ENCODE measurements around the gene CARM1.
A peak's percentile ranks its signal among the peaks of the same experiment; 100 is the strongest.
"Not testable (repeated sequence)": the region's sequence is repeated elsewhere in the genome, so short reads cannot be mapped to it uniquely, and the experiment has no call there.

CARM1 gene

DNA sequence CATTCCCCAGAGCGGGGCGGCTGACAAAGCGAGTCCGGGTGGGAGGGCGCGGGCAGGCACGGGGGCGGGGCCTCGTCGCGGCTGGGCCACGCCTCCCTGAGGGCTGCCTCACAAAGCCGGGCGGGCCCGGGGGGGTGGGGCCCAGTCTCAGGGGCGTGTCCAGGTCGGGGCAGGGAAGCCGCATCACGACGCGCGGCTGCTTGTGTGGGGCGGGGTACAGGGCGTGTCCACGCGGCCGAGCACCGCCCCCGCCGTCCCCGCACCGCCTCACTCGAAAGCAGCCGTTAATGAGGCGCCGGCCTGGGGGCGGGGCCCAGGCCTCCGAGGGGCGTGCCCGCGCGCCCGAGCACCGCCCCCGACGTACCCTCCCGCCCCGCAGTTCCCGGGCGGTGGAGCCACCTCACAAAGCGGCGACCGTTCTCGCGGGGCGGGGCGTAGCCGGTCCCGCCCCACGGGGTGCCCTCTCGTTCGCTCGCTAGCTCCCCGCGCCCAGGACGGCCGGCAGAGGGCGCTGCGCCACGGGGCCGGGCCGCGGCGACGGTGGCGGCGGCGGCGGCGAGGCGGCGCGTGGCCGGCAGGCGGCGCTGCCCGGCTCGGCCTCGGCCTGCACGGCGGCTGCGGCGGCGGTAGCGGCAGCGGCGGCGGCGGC lies at the start of gene CARM1:
TSS of gene CARM1 (plus strand) at position 599 of the 649 bp plus-strand sequence. CDS start 150 bp downstream, outside the sequence.
- DNase-seq (ENCODE audit: low read depth in 2 of 2) = peak; percentile 97 to 99

- DNase-seq (ENCODE audit: low read depth in 2 of 2) = no peak
These were observed 47.7 kb upstream of the CARM1 start for GRCh38 chr19:10823690-10824089.

GRCh38 chr19:10826231-10826630 lies 45.1 kb upstream of the CARM1 start:
- DNase-seq (ENCODE audit: low read depth in 2 of 2) = no peak

- no peak for DNase-seq (ENCODE audit: low read depth in 2 of 2)
These were observed 44.5 kb upstream of the CARM1 start for GRCh38 chr19:10826846-10827245.

DNA sequence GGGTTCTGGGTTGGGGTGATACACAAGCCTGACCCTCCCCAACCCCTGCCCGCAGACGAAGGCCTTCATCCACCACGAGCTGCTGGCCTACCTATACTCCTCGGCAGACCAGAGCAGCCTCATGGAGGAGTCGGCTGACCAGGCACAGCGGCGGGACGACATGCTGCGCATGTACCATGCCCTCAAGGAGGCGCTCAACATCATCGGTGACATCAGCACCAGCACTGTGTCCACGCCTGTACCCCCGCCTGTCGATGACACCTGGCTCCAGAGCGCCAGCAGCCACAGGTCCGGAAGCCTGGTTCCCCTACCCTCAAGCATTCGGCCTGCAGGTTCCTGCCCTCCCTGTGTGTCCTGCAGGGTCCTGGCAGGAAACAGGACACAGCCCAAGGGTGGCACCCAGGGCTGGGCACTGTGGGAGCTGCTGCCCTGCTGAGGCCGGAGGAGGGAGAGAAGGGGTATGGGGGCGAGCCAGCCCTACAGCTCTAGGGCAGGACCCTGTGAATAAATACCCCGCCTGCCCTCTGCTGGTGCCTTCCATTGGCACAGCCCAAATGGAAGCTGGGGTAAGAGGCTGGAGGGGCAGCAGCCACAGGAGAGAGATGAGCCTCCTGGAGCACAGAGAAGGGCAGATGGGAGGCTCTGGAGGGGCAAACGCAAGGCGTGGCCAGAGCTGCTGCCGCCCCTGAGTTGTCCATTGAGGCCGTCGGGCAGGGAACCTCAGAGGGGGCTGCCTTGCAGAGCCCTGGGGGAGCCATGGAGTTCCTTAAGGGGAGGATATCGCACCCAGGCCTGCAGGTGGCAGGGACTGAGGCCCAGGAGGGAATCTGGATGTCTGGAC lies 42.2 kb upstream of the CARM1 start:
- DNase-seq (ENCODE audit: low read depth in 2 of 2) = no peak

DNA sequence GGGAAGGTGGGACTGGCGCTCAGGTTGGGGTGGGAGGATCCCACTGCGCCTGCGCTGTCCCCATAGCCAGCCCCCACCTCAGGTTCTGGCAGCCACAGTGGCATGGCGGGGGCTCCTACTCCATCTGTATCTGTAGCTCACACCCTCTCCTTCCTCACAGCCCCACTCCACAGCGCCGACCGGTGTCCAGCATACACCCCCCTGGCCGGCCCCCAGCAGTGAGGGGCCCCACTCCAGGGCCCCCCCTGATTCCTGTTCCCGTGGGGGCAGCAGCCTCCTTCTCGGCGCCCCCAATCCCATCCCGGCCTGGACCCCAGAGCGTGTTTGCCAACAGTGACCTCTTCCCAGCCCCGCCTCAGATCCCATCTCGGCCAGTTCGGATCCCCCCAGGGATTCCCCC lies 41.4 kb upstream of the CARM1 start:
- no peak for DNase-seq (ENCODE audit: low read depth in 2 of 2)

- no peak for DNase-seq (ENCODE audit: low read depth in 2 of 2)
These were observed 41.0 kb upstream of the CARM1 start for GRCh38 chr19:10830370-10830769.

DNA sequence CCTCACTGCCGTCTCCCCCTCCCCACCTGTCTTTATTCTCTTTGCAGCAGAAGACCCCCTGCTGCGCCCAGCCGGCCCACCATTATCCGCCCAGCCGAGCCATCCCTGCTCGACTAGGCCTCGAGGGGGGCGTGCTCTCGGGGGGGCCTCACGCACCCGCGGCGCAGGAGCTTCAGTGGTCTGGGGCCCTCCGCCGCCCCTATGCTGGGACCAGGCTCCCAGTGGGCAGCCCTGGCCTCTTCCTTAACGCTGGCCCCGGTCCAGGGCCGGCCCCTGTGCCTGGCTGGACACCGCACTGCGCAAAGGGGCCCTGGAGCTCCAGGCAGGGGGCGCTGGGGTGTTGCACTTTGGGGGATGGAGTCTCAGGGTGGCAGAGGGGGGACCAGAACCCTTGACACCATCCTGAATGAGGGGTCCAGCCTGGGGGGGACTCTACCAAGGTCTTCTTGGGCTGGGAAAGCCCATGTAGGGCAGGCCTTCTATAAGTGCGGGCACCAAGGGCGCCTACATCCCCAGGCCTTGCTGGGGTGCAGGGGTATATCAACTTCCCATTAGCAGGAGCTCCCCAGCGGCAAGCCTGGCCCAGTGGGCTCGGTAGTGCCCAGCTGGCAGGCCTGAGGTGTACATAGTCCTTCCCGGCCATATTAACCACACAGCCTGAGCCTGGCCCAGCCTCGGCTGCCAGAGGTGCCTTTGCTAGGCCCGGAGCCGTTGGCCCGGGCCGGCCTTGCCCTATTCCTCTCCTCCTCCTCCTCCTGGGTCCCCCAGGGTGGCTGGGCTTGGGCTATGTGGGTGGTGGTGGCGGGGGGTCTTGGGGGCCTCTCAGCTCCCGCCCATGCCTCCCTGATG lies 40.2 kb upstream of the CARM1 start:
- no peak for DNase-seq (ENCODE audit: low read depth in 2 of 2)

DNA sequence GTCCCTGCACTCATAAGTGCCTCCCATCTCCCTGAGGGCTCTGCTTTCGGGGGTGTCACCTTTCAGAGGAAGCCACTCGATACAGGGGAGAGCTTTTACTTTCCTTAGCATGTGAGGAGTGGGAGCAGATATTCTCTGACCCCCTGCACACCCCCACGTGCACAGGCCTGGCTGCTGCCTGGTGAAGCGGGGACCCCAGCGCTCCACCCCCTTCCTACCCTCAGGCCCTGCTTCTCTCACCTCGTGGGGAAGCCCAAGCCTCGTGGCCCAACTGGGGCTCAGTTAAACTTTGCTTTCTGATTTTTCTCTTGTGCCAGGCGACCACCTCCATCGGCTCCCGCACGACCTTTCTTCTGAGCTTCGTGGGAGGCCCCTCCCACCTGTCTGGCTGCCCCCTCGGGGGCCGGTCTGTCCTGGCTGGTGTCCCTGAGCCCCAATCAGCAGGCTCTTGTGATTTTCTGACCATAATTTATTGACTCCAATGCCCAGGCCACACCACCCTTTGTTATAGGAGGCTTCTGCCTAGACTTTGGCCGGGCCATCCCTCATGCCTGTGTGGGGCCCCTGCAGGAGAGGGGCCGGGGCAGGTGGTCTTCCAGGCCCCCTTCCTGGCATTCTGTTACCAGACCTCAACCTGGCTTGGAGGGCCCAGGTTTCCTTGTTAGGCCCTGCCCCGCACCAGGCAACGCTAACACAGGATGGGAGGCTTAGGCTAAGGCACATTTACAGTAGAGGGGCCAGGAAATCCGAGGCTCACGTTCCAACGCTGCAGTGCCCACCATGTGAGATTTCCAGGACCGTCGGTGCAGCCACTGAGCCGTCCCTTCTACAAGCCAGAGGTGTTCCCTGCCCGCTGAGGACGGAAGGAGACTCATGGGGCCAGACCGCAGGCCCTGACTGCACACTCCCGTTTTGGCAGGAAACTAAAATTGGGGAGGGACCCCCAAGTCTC lies 39.1 kb upstream of the CARM1 start:
- no peak for DNase-seq (ENCODE audit: low read depth in 2 of 2)

DNA sequence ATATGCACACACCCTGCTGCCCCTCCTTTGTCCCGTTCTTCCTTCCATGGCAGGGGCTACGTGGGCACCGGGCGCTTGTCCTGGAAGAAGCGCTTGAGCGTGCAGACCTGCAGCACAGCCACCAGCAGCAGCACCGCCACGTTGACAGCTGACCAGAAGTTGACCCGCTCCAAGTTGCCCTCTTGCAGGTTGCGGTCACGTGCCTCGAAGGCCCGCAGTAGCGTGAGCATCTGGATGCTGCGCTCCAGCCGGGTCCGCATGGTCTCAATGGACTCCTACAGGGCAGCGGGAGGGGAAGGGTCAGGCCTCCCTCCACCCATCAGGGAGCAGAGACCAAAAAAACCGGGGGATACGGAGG lies 38.4 kb upstream of the CARM1 start:
- DNase-seq (ENCODE audit: low read depth in 2 of 2) = no peak

DNA sequence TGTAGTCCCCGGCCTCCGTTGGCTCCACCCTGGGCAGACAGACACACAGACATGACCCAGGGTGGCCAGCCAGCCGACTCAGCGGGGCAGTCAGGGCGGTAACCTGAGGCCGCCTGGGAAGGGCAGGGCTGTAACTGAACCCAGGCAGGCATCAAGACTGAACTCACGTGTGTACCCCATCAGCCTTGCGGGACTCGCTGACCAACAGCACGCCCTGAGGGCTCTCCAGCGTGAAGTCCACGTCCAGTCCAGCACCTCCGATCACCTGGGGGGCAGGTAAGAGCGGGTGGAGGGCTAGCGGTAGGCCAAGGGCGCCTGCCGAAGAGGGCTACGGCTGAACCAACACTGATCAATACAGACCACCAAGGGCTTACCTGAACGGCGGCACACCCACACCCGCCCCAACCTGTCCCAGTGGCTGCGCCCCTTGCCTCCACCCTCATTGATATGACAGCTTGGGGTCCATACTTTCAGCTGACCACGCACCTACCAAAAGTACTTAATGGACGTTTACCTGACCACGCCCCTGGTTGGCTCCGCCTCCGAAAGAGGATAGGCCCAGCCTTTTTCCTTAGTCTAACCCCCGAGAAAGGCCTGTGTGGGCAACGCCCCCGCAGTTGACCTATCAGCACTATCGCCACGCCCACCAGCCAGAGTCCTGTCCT lies 36.1 kb upstream of the CARM1 start:
- no peak for DNase-seq (ENCODE audit: low read depth in 2 of 2)

DNA sequence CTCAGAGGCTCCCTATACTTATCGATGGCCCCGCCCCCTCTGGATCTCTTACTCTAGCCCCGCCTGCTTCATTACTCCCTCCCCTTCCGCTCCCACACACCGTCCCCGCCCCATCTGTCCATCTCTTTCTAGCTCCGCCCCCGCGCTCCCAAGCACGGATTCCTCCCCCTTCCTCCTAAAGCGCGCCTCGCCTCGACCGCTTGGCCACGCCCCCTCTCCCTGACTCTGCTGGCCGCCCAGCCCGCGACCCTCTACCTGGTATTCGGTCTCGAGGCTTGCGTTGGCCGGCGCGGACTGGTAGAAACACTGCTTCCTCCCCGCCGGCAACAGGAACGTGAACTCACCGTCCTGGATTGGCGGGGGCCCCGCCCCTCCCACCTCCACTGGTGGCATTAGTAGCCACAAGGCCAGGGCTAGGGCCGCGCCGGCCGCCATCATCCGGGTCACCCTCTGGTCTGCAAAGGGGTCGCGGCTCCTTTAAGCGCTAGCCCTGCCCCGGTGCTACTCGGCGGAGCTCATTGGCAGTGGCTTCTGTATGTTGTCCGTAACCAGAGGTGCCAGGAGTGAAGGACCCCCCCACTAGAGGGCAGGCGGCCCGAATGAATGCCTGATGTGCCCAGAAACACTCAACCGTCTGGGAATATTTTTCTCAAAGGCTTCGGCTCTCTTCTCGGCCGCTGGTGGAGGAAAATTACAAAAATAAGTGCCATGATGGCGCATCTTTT lies 35.4 kb upstream of the CARM1 start, which contains the start of gene TMED1:
TSS of gene TMED1 (minus strand) at position 459 of the 725 bp plus-strand sequence. CDS start at position 438, 21 bp downstream.
- peak; percentile 81 to 91 for DNase-seq (ENCODE audit: low read depth in 2 of 2)

- DNase-seq (ENCODE audit: low read depth in 2 of 2) = peak; percentile 63 to 72
These were observed 34.6 kb upstream of the CARM1 start for GRCh38 chr19:10836479-10837330.

GRCh38 chr19:10837649-10838048 lies 33.7 kb upstream of the CARM1 start:
- DNase-seq (ENCODE audit: low read depth in 2 of 2) = not testable (repeated sequence)

- no peak for DNase-seq (ENCODE audit: low read depth in 2 of 2)
These were observed 33.0 kb upstream of the CARM1 start for GRCh38 chr19:10838377-10838776.

GRCh38 chr19:10839114-10840050 lies 32.0 kb upstream of the CARM1 start:
- no peak for DNase-seq (ENCODE audit: low read depth in 2 of 2)

GRCh38 chr19:10842788-10843187 lies 28.6 kb upstream of the CARM1 start:
- DNase-seq (ENCODE audit: low read depth in 2 of 2) = no peak
